Glomerular visceral epithelial cell (primary cell): ENCODE measurements around the gene UTP15.

Experiments
- DNase-seq: peaks from one replicate; pipeline ENCODE4 v3.0.0-alpha.2; 2016; ENCODE audit errors: extremely low spot score

Gene UTP15

GRCh38 chr5:73623060-73623459, 57.5 kb downstream of the UTP15 start:
- DNase-seq, result no peak

- DNase-seq, result no peak
These were observed 58.4 kb downstream of the UTP15 start for GRCh38 chr5:73623901-73624404.

GRCh38 chr5:73624888-73625287, 59.3 kb downstream of the UTP15 start:
- DNase-seq, result no peak

- DNase-seq, result no peak
These were observed 59.9 kb downstream of the UTP15 start for GRCh38 chr5:73625372-73625943.

- DNase-seq, result peak; percentile 91
These were observed 60.6 kb downstream of the UTP15 start, which contains the start of gene ARHGEF28 for GRCh38 chr5:73625944-73626811. ARHGEF28 (plus strand) TSS chr5:73626196; CDS start chr5:73684852, 58,656 bp downstream.

- no peak for DNase-seq
These were observed 61.3 kb downstream of the UTP15 start for GRCh38 chr5:73626814-73627313.

GRCh38 chr5:73629456-73629855, 63.9 kb downstream of the UTP15 start:
- DNase-seq, result no peak

GRCh38 chr5:73630765-73631164, 65.2 kb downstream of the UTP15 start:
- DNase-seq, result no peak

- no peak for DNase-seq
These were observed 66.0 kb downstream of the UTP15 start for GRCh38 chr5:73631500-73631899.
